Colonic mucosa (tissue), 4 donors: Measurements from ENCODE around the gene CDH4. TPM values are rescaled to one million over a fixed set of nuclear protein-coding genes. Genes with fewer than 3 reads are reported as not detected.

ENCODE experiments used
- DNase-seq: peaks from one replicate; pipeline ENCODE4 v3.0.0-alpha.2; 2020
- H3K27ac ChIP-seq: fragments of 200-600 bp; one replicate; pipeline ENCODE4 v1.8.0; 2021
- H3K27me3 ChIP-seq: fragments of 200-600 bp; one replicate; pipeline ENCODE4 v1.8.0; 2021
- H3K36me3 ChIP-seq: fragments of 200-600 bp; one replicate; pipeline ENCODE4 v1.8.0; 2021
- H3K4me1 ChIP-seq: fragments of 200-600 bp; one replicate; pipeline ENCODE4 v1.8.0; 2021; ENCODE audit warnings: mild to moderate bottlenecking
- H3K4me3 ChIP-seq: fragments of 200-600 bp; one replicate; pipeline ENCODE4 v1.8.0; 2021
- H3K9ac ChIP-seq, 2 donors: one replicate each; pipeline ENCODE4 v1.7.0; 2013; ENCODE audit warnings: control low read depth in 2 of 2, low read depth in 2 of 2, low read length in 2 of 2
- H3K9me3 ChIP-seq: fragments of 200-600 bp; one replicate; pipeline ENCODE4 v1.8.0; 2021
- CTCF ChIP-seq: fragments of 200-600 bp; IDR thresholded peaks from one replicate; pipeline ENCODE4 v1.8.0; 2022; ENCODE audit warnings: antibody characterized with exemption, mild to moderate bottlenecking
- intact Hi-C: fragments of 100-400 bp; cut with DNase I; formaldehyde crosslinking; loops from one replicate; pipeline ENCODE4 v1.14.1; 2022
- total RNA-seq, 2 donors: library from RNA; stranded (reverse); fragmentation: NEBNext Ultra II Directional in 1 of 2; extraction: Animal tissue kit (Norgen Biotek cat#: 25700) in 1 of 2; gene quantifications; one replicate each; pipeline ENCODE4 v1.2.1, GENCODE V29; 2021
- donor health status: healthy.
- donor health status: DM: no; HTN: no; CAD: no.
- donor health status: DM: no; HTN: no; CAD: no.

CDH4 gene
- total RNA-seq, 2 donors from 2014 or later: 0.08 TPM; not detected in 1

GRCh38 chr20:61810738-61811135, 558.7 kb downstream of the CDH4 start:
- H3K9me3 ChIP-seq: no peaks in the 10 kb centered on the region
- H3K4me1 ChIP-seq: no peaks in the 10 kb centered on the region
- intact Hi-C loops: no loop called here
- H3K36me3 ChIP-seq: no peaks in the 10 kb centered on the region
- no peak for DNase-seq
- TF ChIP-seq CTCF: no peak
- H3K27me3 ChIP-seq: no peaks in the 10 kb centered on the region
- H3K4me3 ChIP-seq: no peak overlapping the region
- H3K9ac ChIP-seq: no peak overlapping the region
- H3K27ac ChIP-seq: no peak overlapping the region

GRCh38 chr20:61811166-61811565, 559.1 kb downstream of the CDH4 start:
- no peak for DNase-seq
- H3K9ac ChIP-seq: no peak overlapping the region
- H3K4me1 ChIP-seq: no peaks in the 10 kb centered on the region
- TF ChIP-seq CTCF: no peak
- no peaks in the 10 kb centered on the region for H3K36me3 ChIP-seq
- no peak overlapping the region for H3K27ac ChIP-seq
- intact Hi-C loops: no loop called here
- H3K27me3 ChIP-seq: no peaks in the 10 kb centered on the region
- H3K4me3 ChIP-seq: no peak overlapping the region
- no peaks in the 10 kb centered on the region for H3K9me3 ChIP-seq

DNA sequence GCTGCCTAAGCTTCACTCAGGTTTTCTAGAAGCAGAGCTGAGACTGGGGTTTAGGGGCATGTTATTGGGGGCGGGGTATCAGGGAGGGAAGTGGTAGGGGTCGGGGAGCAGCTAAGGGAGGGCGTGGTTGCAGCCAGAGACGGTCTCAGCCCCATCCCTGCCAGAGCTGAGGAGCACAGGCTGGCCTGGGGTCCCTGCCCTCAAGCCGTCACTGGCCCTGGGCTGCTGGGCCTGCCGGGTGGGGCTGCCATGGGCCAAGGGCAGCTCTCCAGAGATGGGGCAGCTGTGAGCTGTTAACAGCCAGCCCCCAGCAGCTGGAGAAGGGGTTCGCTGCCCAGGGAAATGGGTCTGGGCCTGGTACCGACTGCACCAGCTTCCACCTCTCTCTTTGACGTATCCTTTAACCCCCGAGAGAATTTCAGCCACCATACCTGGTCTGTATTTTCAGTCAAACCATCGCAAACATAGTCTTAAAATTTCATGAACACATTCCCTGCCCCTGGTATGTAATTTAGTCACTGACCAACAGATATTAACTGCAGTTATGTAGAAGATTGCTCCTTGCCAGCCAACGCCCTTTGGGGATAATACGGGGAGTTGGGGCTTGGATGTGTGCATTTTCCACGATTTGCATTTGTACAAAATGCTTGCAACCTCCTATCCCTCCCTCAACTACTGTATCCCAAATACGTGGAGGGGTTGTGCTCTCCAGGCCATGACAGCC, 560.2 kb downstream of the CDH4 start:
- intact Hi-C loops: no loop called here
- TF ChIP-seq CTCF: no peak
- no peak overlapping the region for H3K9ac ChIP-seq
- no peak overlapping the region for H3K4me3 ChIP-seq
- no peaks in the 10 kb centered on the region for H3K4me1 ChIP-seq
- H3K27ac ChIP-seq: no peak overlapping the region
- H3K27me3 ChIP-seq: no peaks in the 10 kb centered on the region
- H3K9me3 ChIP-seq: no peaks in the 10 kb centered on the region
- DNase-seq: no peak
- no peaks in the 10 kb centered on the region for H3K36me3 ChIP-seq

DNA sequence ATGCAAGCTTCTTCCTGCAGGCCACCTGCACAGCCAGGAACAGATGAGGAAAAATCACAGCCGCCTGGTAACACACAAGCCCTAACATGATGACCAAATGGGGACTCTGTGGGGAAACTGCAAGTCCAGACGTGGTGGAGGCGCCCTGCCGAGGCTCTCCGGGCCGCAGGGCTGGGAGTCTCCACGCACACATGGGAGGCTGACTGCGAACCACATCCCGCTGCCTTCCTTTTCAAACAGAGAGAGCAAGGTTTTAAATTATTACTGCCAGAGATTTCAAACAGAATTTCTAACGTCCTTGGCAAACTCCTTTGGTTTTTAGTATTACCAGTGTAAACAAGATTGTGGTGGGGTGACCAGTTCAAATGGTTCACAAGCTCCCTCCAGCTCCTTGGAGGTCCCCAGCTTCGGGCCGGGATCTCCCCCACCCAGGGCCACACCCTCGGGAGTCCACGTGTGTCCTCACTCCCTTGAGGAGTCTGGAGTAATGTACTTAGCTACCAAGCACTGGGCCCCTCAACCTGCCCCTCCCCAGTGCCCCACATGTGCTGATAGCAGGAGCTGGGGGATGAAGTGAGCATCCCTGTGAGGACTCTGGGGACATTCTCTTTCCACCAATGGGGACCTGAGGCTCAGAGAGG, 560.9 kb downstream of the CDH4 start:
- Histone ChIP-seq H3K4me3 (no peak overlapping the region), H3K4me1 (no peaks in the 10 kb centered on the region), H3K36me3 (no peaks in the 10 kb centered on the region), H3K9me3 (no peaks in the 10 kb centered on the region), H3K27me3 (no peaks in the 10 kb centered on the region), H3K9ac (no peak overlapping the region), H3K27ac (no peak overlapping the region)
- intact Hi-C loops: no loop called here
- no peak for TF ChIP-seq CTCF
- DNase-seq: no peak

DNA sequence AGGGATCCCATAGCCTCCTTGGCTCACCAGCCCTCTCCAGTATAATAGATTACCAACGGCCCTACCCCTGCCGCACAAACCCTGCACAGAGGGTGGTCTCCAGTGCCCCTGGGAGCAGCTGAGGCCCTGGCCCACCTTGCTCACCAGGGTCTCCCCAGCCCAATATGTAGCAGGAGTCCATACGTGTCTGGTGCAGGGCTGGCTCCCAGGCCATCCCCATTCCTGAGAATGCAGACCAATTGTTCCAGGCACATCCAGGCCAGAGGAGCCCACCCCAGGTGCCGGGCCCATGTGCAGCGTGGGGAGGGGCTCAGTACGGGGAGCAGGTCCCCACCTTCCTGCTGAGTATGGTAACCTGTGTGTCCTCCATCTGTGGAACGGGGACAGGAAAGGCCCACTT, 561.7 kb downstream of the CDH4 start:
- Histone ChIP-seq H3K27me3 (no peaks in the 10 kb centered on the region), H3K9me3 (no peaks in the 10 kb centered on the region), H3K4me1 (no peaks in the 10 kb centered on the region), H3K9ac (no peak overlapping the region), H3K27ac (no peak overlapping the region), H3K4me3 (no peak overlapping the region), H3K36me3 (no peaks in the 10 kb centered on the region)
- intact Hi-C loops: no loop called here
- no peak for TF ChIP-seq CTCF
- DNase-seq: no peak
